ENCODE results near the gene PIAS3. TPM values are rescaled to one million over a fixed set of nuclear protein-coding genes. Genes with fewer than 3 reads are reported as not detected.
A peak's percentile ranks its signal among the peaks of the same experiment; 100 is the strongest.

The PIAS3 gene
- total and polyA plus RNA-seq, 2 donors (not counting 3 experiments of a cell fraction or from before 2014, with no cell fraction given), result 50.1 to 71.8 TPM

- H3K27me3 ChIP-seq (ENCODE audit: control insufficient read depth in 2 of 2, insufficient read depth in 2 of 2, low read length in 2 of 2), result no peaks in the 10 kb centered on the region
- intact Hi-C loops (cut with micrococcal nuclease), result loop anchor here (5.0 kb wide), 1 partner anchor 50 kb away; the partner anchor contains the start of gene LIX1L
- H4K20me1 ChIP-seq (replicated peaks; ENCODE audit: control insufficient read depth, extremely low read depth, insufficient read depth, low read length), result no peaks in the 10 kb centered on the region
- H3K9ac ChIP-seq (replicated peaks; ENCODE audit: extremely low read depth, insufficient read depth, low read length), result no peak overlapping the region
- H3K9me3 ChIP-seq (replicated peaks; ENCODE audit: control insufficient read depth, insufficient read depth, low read length), result no peaks in the 10 kb centered on the region
- peak; percentile 78 for FAIRE-seq
- H3K36me3 ChIP-seq (ENCODE audit: control insufficient read depth in 2 of 2, extremely low read depth in 1 of 2, insufficient read depth in 2 of 2, low read length in 2 of 2), result peaks cover 5 to 6% of the 10 kb centered on the region in 2 experiments
- no peak for TF ChIP-seq POLR2AphosphoS5 (IDR thresholded peaks at IDR 0.05; ENCODE audit: insufficient read depth, low read depth, low read length)
- no peak for TF ChIP-seq MYC (IDR thresholded peaks at IDR 0.05; ENCODE audit: low read depth, low read length)
- TF ChIP-seq POLR2A (IDR thresholded peaks at IDR 0.05; ENCODE audit: low read depth, low read length), result no peak
- TF ChIP-seq FOS (IDR thresholded peaks at IDR 0.05; ENCODE audit: borderline replicate concordance, insufficient read depth, low read length), result no peak
- TF ChIP-seq MAX (IDR thresholded peaks at IDR 0.05; ENCODE audit: insufficient read depth, insufficient read length), result no peak
- no peak for TF ChIP-seq GATA2 (IDR thresholded peaks at IDR 0.05; ENCODE audit: insufficient read depth, insufficient read length, low read depth, low read length)
- no peak for TF ChIP-seq EZH2 (IDR thresholded peaks at IDR 0.05; ENCODE audit: borderline replicate concordance, low read depth, low read length, severe bottlenecking)
- no peak for TF ChIP-seq CTCF (IDR thresholded peaks at IDR 0.05; ENCODE audit: extremely low read depth in 1 of 2, insufficient read depth in 1 of 2, low read depth in 1 of 2, low read length in 2 of 2)
- no peak for TF ChIP-seq JUN (IDR thresholded peaks at IDR 0.05; ENCODE audit: borderline replicate concordance, insufficient read depth, insufficient read length, low read depth)
- H3K27ac ChIP-seq (ENCODE audit: insufficient read depth, low read depth, low read length), result peak overlapping the region; percentile 39
- POLR2A ChIA-PET, result interaction anchor here (0.6 to 3.1 kb wide), 4 partner anchors 15 to 55 kb away, joined by 5 to 23 read pairs (median 8); partner anchors contain the start of gene PIAS3
- peak; percentile 59 for DNase-seq (ENCODE audit: low read depth, low spot score)
- no peaks in the 10 kb centered on the region for H3K9me1 ChIP-seq (replicated peaks; ENCODE audit: control insufficient read depth, extremely low read depth, insufficient read depth, low read length)
- dilution Hi-C loops (cut with MboI; ENCODE audit: extremely low pct_ligation_motif_present, low sequenced_read_pairs), result no loop called here
- CTCF ChIA-PET, result interaction anchor here (0.6 to 7.7 kb wide), 10 partner anchors 11 to 132 kb away, joined by 3 to 280 read pairs (median 4); partner anchors contain the start of genes ANKRD35, NUDT17, PEX11B and RBM8A
- H2AFZ ChIP-seq (ENCODE audit: low read depth, low read length), result peak overlapping the region; percentile 68
- BruUV-seq (replicated peaks), result no TSS peak
- H3K4me1 ChIP-seq (ENCODE audit: control insufficient read depth, extremely low read depth, insufficient read depth, low read length), result peaks cover 25% of the 10 kb centered on the region
- H3K4me3 ChIP-seq (replicated peaks in 1 of 3; ENCODE audit: insufficient read depth in 1 of 3, low read depth in 1 of 3, low read length in 3 of 3), result no peak overlapping the region
- no peak overlapping the region for H3K4me2 ChIP-seq (ENCODE audit: insufficient read depth, low read length)
- peaks cover 7% of the 10 kb centered on the region for H3K79me2 ChIP-seq (ENCODE audit: control insufficient read depth, insufficient read depth, low read length)
These were observed 48.3 kb upstream of the PIAS3 start for GRCh38 chr1:145906954-145907753.
